HL-60 (cell line): ENCODE measurements around the gene TMEFF2.

ENCODE experiments used
- CTCF ChIP-seq: IDR thresholded peaks from one replicate; pipeline ENCODE4 v1.5.1; 2011; ENCODE audit warnings: low read length, control low read depth, inconsistent platforms; ENCODE audit not compliant: insufficient read depth
- GABPA ChIP-seq: IDR thresholded peaks from 2 replicates; pipeline ENCODE4 v1.6.1; 2012; ENCODE audit warnings: low read depth
- POLR2AphosphoS5 ChIP-seq: IDR thresholded peaks from 2 replicates; pipeline ENCODE4 v1.6.1; 2012; ENCODE audit warnings: low read depth
- REST ChIP-seq: IDR thresholded peaks from 2 replicates; pipeline ENCODE4 v1.6.1; 2012; ENCODE audit warnings: low read depth; ENCODE audit not compliant: insufficient replicate concordance
- SPI1 ChIP-seq: IDR thresholded peaks from 2 replicates; pipeline ENCODE4 v1.6.1; 2012; ENCODE audit warnings: low read depth, mild to moderate bottlenecking, borderline replicate concordance

- TF ChIP-seq CTCF (no peak), REST (no peak), SPI1 (no peak), POLR2AphosphoS5 (no peak), GABPA (no peak)
Observed at GRCh38 chr2:191930205-191930604, 264.5 kb downstream of the TMEFF2 start.
